HG03442 (cell line): ENCODE measurements around the gene CDC42BPB.

ENCODE experiments used
- ATAC-seq: cut with Tn5 transposase; IDR thresholded peaks from one replicate; pipeline ENCODE4 v1.9.1; 2021; ENCODE audit warnings: mild to moderate bottlenecking, moderate library complexity; ENCODE audit not compliant: unreplicated experiment

Gene CDC42BPB

GRCh38 chr14:102885737-102886447, 171.5 kb downstream of the CDC42BPB start:
- no peak for ATAC-seq

DNA sequence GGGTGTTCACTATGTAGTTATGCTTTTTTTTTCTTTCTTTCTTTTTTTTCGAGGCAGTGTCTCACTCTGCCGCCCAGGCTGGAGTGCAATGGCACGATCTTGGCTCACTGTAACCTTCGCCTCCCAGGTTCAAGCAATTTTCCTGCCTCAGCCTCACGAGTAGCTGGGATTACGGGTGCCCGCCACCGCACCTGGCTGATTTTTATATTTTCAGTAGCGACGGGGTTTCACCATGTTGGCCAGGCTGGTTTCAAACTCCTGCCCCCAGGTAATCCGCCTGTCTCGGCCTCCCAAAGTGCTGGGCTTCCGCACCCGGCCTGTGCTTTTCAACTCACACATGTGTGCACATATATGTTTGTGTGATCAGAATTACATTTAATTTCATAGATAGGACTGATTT, 173.8 kb downstream of the CDC42BPB start:
- ATAC-seq = no peak

DNA sequence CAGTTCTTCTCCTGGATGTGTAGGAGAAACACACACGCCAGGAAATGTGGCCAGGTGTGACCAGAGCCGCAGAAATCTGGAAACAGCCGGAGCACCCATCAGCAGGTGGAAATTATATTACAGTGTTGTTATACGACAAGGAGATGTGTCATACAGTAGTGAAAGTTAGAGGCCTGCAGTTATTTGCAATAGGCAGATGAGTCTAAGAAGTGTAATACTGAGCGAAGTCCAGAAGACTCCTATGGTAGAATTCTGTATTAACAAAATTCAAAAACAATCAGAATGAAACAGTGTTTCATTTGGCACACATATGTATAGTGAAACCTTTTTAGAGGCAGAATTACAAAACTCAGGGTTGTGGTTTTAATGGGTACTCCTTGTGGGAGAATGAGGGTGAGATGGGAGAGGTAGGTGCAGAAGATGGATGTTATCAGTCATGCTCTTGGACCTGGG, 174.2 kb downstream of the CDC42BPB start:
- no peak for ATAC-seq
